ENCODE measurements around the gene USP17L17. TPM values are rescaled to one million over a fixed set of nuclear protein-coding genes. Genes with fewer than 3 reads are reported as not detected.

Gene USP17L17, protein sequence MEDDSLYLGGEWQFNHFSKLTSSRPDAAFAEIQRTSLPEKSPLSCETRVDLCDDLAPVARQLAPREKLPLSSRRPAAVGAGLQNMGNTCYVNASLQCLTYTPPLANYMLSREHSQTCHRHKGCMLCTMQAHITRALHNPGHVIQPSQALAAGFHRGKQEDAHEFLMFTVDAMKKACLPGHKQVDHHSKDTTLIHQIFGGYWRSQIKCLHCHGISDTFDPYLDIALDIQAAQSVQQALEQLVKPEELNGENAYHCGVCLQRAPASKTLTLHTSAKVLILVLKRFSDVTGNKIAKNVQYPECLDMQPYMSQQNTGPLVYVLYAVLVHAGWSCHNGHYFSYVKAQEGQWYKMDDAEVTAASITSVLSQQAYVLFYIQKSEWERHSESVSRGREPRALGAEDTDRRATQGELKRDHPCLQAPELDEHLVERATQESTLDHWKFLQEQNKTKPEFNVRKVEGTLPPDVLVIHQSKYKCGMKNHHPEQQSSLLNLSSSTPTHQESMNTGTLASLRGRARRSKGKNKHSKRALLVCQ
- total RNA-seq: not detected in 2 replicates

DNA sequence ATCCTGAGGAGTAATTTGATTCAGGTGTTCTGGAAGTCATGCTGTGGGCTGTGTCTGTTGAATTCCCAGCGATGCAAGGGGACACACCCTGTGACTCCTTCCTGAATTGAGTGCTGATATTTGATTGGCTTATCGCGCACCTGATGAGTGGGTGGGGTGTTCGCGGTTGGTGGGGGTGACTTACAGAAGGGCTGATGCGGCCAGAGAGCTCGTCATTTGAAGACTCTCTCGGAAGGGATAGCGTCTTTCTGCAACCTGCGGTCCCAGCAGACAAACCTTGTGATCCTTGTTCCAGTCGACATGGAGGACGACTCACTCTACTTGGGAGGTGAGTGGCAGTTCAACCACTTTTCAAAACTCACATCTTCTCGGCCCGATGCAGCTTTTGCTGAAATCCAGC, at the start of gene USP17L17:
TSS of gene USP17L17 (plus strand) at position 301 of the 400 bp plus-strand sequence. CDS start at position 301, 0 bp downstream.

DNA sequence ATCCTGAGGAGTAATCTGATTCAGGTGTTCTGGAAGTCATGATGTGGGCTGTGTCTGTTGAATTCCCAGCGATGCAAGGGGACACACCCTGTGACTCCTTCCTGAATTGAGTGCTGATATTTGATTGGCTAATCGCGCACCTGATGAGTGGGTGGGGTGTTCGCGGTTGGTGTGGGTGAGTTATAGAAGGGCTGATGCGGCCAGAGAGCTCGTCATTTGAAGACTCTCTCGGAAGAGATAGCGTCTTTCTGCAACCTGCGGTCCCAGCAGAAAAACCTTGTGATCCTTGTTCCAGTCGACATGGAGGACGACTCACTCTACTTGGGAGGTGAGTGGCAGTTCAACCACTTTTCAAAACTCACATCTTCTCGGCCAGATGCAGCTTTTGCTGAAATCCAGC, 33.3 kb upstream of the USP17L17 start, which contains the start of gene USP17L10:
TSS of gene USP17L10 (plus strand) at position 301 of the 400 bp plus-strand sequence. CDS start at position 301, 0 bp downstream.

DNA sequence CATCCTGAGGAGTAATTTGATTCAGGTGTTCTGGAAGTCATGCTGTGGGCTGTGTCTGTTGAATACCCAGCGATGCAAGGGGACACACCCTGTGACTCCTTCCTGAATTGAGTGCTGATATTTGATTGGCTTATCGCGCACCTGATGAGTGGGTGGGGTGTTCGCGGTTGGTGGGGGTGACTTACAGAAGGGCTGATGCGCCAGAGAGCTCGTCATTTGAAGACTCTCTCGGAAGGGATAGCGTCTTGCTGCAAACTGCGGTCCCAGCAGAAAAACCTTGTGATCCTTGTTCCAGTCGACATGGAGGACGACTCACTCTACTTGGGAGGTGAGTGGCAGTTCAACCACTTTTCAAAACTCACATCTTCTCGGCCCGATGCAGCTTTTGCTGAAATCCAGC, 28.6 kb upstream of the USP17L17 start, which contains the start of gene USP17L11:
TSS of gene USP17L11 (plus strand) at position 301 of the 400 bp plus-strand sequence. CDS start at position 301, 0 bp downstream.

DNA sequence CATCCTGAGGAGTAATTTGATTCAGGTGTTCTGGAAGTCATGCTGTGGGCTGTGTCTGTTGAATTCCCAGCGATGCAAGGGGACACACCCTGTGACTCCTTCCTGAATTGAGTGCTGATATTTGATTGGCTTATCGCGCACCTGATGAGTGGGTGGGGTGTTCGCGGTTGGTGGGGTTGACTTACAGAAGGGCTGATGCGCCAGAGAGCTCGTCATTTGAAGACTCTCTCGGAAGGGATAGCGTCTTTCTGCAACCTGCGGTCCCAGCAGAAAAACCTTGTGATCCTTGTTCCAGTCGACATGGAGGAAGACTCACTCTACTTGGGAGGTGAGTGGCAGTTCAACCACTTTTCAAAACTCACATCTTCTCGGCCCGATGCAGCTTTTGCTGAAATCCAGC, 23.8 kb upstream of the USP17L17 start, which contains the start of gene USP17L12:
TSS of gene USP17L12 (plus strand) at position 301 of the 400 bp plus-strand sequence. CDS start at position 301, 0 bp downstream.

DNA sequence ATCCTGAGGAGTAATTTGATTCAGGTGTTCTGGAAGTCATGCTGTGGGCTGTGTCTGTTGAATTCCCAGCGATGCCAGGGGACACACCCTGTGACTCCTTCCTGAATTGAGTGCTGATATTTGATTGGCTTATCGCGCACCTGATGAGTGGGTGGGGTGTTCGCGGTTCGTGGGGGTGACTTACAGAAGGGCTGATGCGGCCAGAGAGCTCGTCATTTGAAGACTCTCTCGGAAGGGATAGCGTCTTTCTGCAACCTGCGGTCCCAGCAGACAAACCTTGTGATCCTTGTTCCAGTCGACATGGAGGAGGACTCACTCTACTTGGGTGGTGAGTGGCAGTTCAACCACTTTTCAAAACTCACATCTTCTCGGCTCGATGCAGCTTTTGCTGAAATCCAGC, 19.1 kb upstream of the USP17L17 start, which contains the start of gene USP17L13:
TSS of gene USP17L13 (plus strand) at position 301 of the 400 bp plus-strand sequence. CDS start at position 301, 0 bp downstream.

DNA sequence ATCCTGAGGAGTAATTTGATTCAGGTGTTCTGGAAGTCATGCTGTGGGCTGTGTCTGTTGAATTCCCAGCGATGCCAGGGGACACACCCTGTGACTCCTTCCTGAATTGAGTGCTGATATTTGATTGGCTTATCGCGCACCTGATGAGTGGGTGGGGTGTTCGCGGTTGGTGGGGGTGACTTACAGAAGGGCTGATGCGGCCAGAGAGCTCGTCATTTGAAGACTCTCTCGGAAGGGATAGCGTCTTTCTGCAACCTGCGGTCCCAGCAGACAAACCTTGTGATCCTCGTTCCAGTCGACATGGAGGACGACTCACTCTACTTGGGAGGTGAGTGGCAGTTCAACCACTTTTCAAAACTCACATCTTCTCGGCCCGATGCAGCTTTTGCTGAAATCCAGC, 9.6 kb upstream of the USP17L17 start, which contains the start of gene USP17L15:
TSS of gene USP17L15 (plus strand) at position 301 of the 400 bp plus-strand sequence. CDS start at position 301, 0 bp downstream.

DNA sequence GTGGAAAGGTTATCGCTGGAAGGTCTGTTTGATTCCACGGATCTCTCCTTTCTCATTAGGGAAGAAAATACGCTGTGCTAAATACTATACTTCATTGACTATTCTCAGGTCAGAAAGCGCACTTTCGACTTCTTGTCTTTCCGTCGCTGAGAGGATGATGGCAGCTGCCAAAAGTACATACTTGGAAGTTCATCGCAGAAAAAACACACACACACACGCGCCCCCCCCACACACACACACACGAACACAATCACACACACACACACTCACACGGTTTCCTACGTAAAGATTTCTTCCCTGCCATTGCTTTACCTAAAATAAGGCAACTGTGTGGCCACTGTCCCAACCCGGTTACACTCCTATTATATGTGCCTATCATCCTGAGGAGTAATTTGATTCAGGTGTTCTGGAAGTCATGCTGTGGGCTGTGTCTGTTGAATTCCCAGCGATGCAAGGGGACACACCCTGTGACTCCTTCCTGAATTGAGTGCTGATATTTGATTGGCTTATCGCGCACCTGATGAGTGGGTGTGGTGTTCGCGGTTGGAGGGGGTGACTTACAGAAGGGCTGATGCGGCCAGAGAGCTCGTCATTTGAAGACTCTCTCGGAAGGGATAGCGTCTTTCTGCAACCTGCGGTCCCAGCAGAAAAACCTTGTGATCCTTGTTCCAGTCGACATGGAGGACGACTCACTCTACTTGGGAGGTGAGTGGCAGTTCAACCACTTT, 4.4 kb downstream of the USP17L17 start, which contains the start of gene USP17L18:
TSS of gene USP17L18 (plus strand) at position 678 of the 728 bp plus-strand sequence. CDS start at position 678, 0 bp downstream.

DNA sequence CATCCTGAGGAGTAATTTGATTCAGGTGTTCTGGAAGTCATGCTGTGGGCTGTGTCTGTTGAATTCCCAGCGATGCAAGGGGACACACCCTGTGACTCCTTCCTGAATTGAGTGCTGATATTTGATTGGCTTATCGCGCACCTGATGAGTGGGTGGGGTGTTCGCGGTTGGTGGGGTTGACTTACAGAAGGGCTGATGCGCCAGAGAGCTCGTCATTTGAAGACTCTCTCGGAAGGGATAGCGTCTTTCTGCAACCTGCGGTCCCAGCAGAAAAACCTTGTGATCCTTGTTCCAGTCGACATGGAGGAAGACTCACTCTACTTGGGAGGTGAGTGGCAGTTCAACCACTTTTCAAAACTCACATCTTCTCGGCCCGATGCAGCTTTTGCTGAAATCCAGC, 9.4 kb downstream of the USP17L17 start, which contains the start of gene USP17L19:
TSS of gene USP17L19 (plus strand) at position 301 of the 400 bp plus-strand sequence. CDS start at position 301, 0 bp downstream.

DNA sequence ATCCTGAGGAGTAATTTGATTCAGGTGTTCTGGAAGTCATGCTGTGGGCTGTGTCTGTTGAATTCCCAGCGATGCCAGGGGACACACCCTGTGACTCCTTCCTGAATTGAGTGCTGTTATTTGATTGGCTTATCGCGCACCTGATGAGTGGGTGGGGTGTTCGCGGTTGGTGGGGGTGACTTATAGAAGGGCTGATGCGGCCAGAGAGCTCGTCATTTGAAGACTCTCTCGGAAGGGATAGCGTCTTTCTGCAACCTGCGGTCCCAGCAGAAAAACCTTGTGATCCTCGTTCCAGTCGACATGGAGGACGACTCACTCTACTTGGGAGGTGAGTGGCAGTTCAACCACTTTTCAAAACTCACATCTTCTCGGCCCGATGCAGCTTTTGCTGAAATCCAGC, 14.1 kb downstream of the USP17L17 start, which contains the start of gene USP17L20:
TSS of gene USP17L20 (plus strand) at position 301 of the 400 bp plus-strand sequence. CDS start at position 301, 0 bp downstream.

DNA sequence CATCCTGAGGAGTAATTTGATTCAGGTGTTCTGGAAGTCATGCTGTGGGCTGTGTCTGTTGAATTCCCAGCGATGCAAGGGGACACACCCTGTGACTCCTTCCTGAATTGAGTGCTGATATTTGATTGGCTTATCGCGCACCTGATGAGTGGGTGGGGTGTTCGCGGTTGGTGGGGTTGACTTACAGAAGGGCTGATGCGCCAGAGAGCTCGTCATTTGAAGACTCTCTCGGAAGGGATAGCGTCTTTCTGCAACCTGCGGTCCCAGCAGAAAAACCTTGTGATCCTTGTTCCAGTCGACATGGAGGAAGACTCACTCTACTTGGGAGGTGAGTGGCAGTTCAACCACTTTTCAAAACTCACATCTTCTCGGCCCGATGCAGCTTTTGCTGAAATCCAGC, 18.9 kb downstream of the USP17L17 start, which contains the start of gene USP17L21:
TSS of gene USP17L21 (plus strand) at position 301 of the 400 bp plus-strand sequence. CDS start at position 301, 0 bp downstream.

DNA sequence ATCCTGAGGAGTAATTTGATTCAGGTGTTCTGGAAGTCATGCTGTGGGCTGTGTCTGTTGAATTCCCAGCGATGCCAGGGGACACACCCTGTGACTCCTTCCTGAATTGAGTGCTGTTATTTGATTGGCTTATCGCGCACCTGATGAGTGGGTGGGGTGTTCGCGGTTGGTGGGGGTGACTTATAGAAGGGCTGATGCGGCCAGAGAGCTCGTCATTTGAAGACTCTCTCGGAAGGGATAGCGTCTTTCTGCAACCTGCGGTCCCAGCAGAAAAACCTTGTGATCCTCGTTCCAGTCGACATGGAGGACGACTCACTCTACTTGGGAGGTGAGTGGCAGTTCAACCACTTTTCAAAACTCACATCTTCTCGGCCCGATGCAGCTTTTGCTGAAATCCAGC, 23.6 kb downstream of the USP17L17 start, which contains the start of gene USP17L22:
TSS of gene USP17L22 (plus strand) at position 301 of the 400 bp plus-strand sequence. CDS start at position 301, 0 bp downstream.

Other genes with a start within 250 kb of the USP17L17 start
- gene FAM90A26, start 73.5 kb upstream of the USP17L17 start, total RNA-seq: not detected in 2 replicates
- not detected in 2 replicates for gene USP17L10, start 33.2 kb upstream of the USP17L17 start, total RNA-seq
- gene USP17L11, start 28.5 kb upstream of the USP17L17 start, total RNA-seq: not detected in 2 replicates
- not detected in 2 replicates for gene USP17L12, start 23.7 kb upstream of the USP17L17 start, total RNA-seq
- gene USP17L13, start 19.0 kb upstream of the USP17L17 start, total RNA-seq: not detected in 2 replicates
- gene USP17L15, start 9.5 kb upstream of the USP17L17 start, total RNA-seq: not detected in 2 replicates
- not detected in 2 replicates for gene USP17L18, start 4.8 kb downstream of the USP17L17 start, total RNA-seq
- gene USP17L19, start 9.5 kb downstream of the USP17L17 start, total RNA-seq: not detected in 2 replicates
- gene USP17L20, start 14.2 kb downstream of the USP17L17 start, total RNA-seq: not detected in 2 replicates
- not detected in 2 replicates for gene USP17L21, start 19.0 kb downstream of the USP17L17 start, total RNA-seq
- gene USP17L22, start 23.7 kb downstream of the USP17L17 start, total RNA-seq: not detected in 2 replicates
- not detected in 2 replicates for gene USP17L24, start 81.3 kb downstream of the USP17L17 start, total RNA-seq
- gene USP17L25, start 86.0 kb downstream of the USP17L17 start, total RNA-seq: not detected in 2 replicates
- gene USP17L26, start 90.8 kb downstream of the USP17L17 start, total RNA-seq: not detected in 2 replicates
- gene USP17L5, start 95.5 kb downstream of the USP17L17 start, total RNA-seq: not detected in 2 replicates
- not detected in 2 replicates for gene USP17L27, start 100.3 kb downstream of the USP17L17 start, total RNA-seq
- gene USP17L28, start 105.0 kb downstream of the USP17L17 start, total RNA-seq: not detected in 2 replicates
- gene USP17L29, start 109.8 kb downstream of the USP17L17 start, total RNA-seq: not detected in 2 replicates
- gene USP17L30, start 119.2 kb downstream of the USP17L17 start, total RNA-seq: not detected in 2 replicates
- not detected in 2 replicates for gene DEFB131A, start 200.5 kb downstream of the USP17L17 start, total RNA-seq

Measured in pericardium fibroblast (primary cell).